Stomach smooth muscle (tissue), 2 donors: ENCODE results near the gene MSRB3.

Experiments used
- H3K27ac ChIP-seq: one replicate; pipeline ENCODE4 v1.7.0; 2013; ENCODE audit warnings: mild to moderate bottlenecking, low read length, inconsistent platforms
- H3K27me3 ChIP-seq, 2 donors: one replicate each; pipeline ENCODE4 v1.7.0; 2013; ENCODE audit warnings: low read length in 2 of 2; ENCODE audit not compliant: insufficient read depth in 2 of 2, control insufficient read depth in 1 of 2
- H3K36me3 ChIP-seq, 2 donors: one replicate each; pipeline ENCODE4 v1.7.0; 2013; ENCODE audit warnings: low read length in 2 of 2; ENCODE audit not compliant: control insufficient read depth in 2 of 2, insufficient read depth in 2 of 2
- H3K4me1 ChIP-seq: one replicate; pipeline ENCODE4 v1.7.0; 2013; ENCODE audit warnings: low read length; ENCODE audit not compliant: control insufficient read depth, insufficient read depth
- H3K4me3 ChIP-seq, 2 donors: one replicate each; pipeline ENCODE4 v1.7.0; 2013; ENCODE audit warnings: low read length in 2 of 2
- H3K9ac ChIP-seq, 2 donors: one replicate each; pipeline ENCODE4 v1.7.0; 2013; ENCODE audit warnings: low read length in 2 of 2, mild to moderate bottlenecking in 1 of 2
- H3K9me3 ChIP-seq, 2 donors: one replicate each; pipeline ENCODE4 v1.7.0; 2013; ENCODE audit warnings: low read length in 2 of 2; ENCODE audit not compliant: control insufficient read depth in 2 of 2
- donor health status: healthy.
- donor health status: Pancreatic carcinoma.

MSRB3 gene

DNA sequence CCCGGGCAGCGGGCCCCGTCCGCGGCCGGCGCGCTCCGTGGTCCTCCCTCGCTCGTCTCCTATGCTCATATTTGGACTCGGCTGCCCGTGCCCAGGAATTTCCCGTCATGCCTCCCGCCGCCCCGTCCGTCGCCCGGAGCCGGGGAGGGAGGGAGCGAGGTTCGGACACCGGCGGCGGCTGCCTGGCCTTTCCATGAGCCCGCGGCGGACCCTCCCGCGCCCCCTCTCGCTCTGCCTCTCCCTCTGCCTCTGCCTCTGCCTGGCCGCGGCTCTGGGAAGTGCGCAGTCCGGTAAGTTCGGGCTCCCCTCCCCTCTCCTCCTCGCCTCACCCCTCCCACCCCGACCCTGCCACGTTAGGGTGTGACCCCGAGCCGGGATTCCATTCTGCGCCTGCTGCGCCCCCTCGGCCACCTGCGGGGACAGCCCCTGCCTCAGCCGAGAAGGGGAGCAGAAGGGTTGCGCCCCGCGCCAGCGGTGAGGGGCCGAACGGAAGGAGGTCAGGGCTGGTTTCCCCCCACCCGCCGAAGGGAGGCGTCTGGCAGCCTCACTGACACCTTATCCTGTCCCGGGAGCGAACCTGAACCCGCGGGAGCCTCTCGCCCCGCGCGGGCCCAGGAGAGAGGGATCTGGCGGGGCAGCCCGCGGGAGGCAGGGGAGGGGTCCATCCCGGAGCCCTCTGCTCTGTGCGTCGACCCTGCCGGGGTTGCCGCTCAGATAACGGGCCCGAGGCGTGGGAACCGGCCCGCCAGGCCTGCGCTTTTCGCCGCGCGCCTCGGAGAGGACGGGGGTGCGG lies at the start of gene MSRB3:
Gene MSRB3, plus strand, starts transcription at position 108 of the 793 bp plus-strand sequence. CDS start 29,897 bp downstream, outside the sequence.
- H3K4me3 ChIP-seq = peak within 1 kb of the TSS; percentile 87 to 92
- no peaks in the 10 kb centered on the region for H3K9me3 ChIP-seq
- H3K9ac ChIP-seq = peak within 1 kb of the TSS; percentile 96 to 97
- H3K27ac ChIP-seq = peak within 1 kb of the TSS; percentile 97
- peaks cover 10% of the 10 kb centered on the region for H3K4me1 ChIP-seq
- no peaks in the 10 kb centered on the region for H3K27me3 ChIP-seq
- H3K36me3 ChIP-seq = no peaks in the 10 kb centered on the region

DNA sequence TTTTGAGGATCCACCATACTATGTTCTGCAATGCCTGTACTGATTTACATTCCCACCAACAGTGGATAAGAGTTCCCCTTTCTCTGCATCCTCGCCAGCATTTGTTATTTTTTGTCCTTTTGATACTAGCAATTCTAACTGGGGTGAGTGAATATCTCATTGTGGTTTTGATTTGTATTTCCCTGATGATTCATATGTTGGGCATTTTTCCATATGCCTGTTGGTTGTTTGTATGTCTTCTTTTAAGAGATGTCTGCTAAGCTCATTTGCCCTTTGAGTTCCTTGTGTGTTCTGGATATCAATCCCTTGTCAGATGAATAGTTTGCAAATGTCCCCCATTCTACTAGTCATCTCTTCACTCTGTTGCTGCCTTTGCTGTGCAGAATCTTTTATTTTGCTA lies 49.0 kb upstream of the MSRB3 start:
- Histone ChIP-seq H3K4me1 (no peaks in the 10 kb centered on the region), H3K9ac (no peak overlapping the region), H3K36me3 (peaks cover 0 to 4% of the 10 kb centered on the region in 2 donors), H3K27ac (no peak overlapping the region), H3K27me3 (no peaks in the 10 kb centered on the region), H3K4me3 (no peak overlapping the region), H3K9me3 (no peaks in the 10 kb centered on the region)

DNA sequence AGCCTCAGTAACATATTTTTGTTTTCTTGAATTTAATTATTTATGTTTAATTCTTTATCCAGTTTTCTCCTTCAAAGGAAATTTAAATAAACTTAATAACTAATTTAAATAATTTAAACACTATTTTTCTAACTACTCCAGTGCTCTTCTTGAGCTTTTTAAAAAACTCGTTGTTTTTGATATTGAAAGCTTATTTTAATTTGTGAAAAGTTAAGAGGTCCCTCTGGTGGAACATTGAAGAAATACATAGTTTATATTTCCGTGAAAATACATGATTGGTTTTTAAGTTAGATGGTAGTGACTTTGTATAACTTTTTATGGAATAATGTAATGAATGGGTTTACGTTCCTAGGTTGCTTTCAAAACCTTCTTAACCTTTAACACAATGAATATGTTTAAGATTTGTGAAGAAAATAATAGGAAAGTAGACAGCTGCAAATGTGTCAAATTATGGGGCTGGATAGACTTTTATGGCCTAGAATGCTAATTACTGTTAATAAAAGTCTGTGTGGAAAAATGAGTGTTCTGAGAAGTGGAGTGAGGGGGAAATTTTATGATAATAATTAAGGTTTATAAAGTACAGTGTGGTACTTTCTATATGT lies 45.9 kb upstream of the MSRB3 start:
- no peak overlapping the region for H3K4me3 ChIP-seq
- H3K4me1 ChIP-seq = no peaks in the 10 kb centered on the region

DNA sequence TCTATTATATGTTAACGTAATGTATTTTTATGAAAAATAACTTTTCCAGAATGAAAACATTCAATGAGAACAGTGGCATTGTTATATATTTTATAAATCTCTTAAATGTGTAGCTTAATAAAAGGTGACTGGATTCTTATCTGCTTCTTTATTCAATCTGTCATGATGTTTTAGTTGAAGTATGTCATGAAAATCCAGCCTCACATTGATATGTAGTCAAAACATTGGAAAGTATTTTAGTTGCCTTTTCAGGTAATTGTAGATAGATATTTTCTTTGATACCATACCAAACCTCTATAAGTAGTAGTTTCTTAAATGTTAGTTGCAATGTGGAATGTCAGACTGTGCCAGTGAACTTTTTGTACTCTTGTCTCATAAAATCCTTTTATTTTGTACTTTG lies 41.3 kb upstream of the MSRB3 start:
- no peak overlapping the region for H3K9ac ChIP-seq
- H3K27ac ChIP-seq = no peak overlapping the region
- no peaks in the 10 kb centered on the region for H3K4me1 ChIP-seq
- no peaks in the 10 kb centered on the region for H3K9me3 ChIP-seq
- H3K27me3 ChIP-seq = no peaks in the 10 kb centered on the region
- peaks cover 4 to 11% of the 10 kb centered on the region in 2 donors for H3K36me3 ChIP-seq
- H3K4me3 ChIP-seq = no peak overlapping the region

More for the DNA sequence above, 45.9 kb upstream of the MSRB3 start:
- Histone ChIP-seq H3K27ac (no peak overlapping the region), H3K9ac (no peak overlapping the region), H3K9me3 (no peaks in the 10 kb centered on the region), H3K27me3 (no peaks in the 10 kb centered on the region), H3K36me3 (peaks cover 0 to 4% of the 10 kb centered on the region in 2 donors)

DNA sequence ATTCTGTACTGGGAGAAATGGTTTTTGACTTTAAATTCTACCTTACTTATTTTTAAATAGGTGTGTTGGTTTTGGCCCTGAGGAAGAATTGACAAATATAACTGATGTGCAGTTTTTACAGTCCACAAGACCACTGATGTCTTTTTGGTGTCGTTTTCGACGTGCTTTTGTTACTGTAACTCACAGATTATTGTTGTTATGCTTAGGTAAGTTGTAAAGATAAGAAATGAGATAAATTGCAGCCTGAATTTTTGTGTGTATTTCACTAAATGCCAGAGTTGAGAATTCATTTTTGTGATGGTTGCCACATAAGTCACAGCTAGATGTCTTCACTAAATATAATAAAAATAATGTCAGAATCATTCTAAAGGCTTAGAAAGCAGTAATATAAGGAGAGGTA lies 39.9 kb upstream of the MSRB3 start:
- Histone ChIP-seq H3K36me3 (peaks cover 10 to 17% of the 10 kb centered on the region in 2 donors), H3K4me3 (no peak overlapping the region), H3K9me3 (no peaks in the 10 kb centered on the region), H3K27ac (no peak overlapping the region), H3K27me3 (no peaks in the 10 kb centered on the region), H3K4me1 (no peaks in the 10 kb centered on the region), H3K9ac (no peak overlapping the region)

GRCh38 chr12:65248656-65249633 lies 29.5 kb upstream of the MSRB3 start:
- Histone ChIP-seq H3K27me3 (no peaks in the 10 kb centered on the region), H3K9ac (no peak overlapping the region), H3K27ac (no peak overlapping the region), H3K4me3 (no peak overlapping the region), H3K9me3 (no peaks in the 10 kb centered on the region), H3K4me1 (no peaks in the 10 kb centered on the region), H3K36me3 (peaks cover 3 to 9% of the 10 kb centered on the region in 2 donors)

GRCh38 chr12:65252515-65252914 lies 26.0 kb upstream of the MSRB3 start:
- Histone ChIP-seq H3K9ac (no peak overlapping the region), H3K4me3 (no peak overlapping the region), H3K9me3 (no peaks in the 10 kb centered on the region), H3K27ac (no peak overlapping the region), H3K27me3 (no peaks in the 10 kb centered on the region), H3K36me3 (peaks cover 0 to 3% of the 10 kb centered on the region in 2 donors), H3K4me1 (no peaks in the 10 kb centered on the region)

- Histone ChIP-seq H3K36me3 (no peaks in the 10 kb centered on the region), H3K4me3 (no peak overlapping the region), H3K4me1 (no peaks in the 10 kb centered on the region), H3K27ac (no peak overlapping the region), H3K9ac (no peak overlapping the region), H3K9me3 (no peaks in the 10 kb centered on the region), H3K27me3 (no peaks in the 10 kb centered on the region)
Measured at GRCh38 chr12:65257986-65258385, 20.5 kb upstream of the MSRB3 start.

DNA sequence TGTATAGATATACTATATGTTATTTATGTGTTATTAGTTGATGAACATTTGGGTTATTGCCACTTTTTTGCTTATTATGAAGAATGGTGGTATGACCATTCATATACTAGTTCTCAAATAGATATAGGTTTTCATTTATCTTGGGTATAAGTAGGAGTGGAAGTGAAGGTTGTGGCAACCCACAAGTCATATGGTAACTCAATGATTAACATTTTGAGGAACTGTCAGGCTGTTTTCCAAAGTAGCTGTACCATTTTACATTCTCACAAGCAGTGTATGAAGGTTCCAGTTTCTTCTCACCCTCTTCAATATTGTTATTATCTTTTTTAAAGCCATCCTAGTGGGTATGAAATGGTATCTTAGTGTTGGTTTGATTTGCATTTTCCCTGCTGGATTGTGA lies 19.0 kb upstream of the MSRB3 start:
- H3K27me3 ChIP-seq = no peaks in the 10 kb centered on the region
- no peak overlapping the region for H3K4me3 ChIP-seq
- no peaks in the 10 kb centered on the region for H3K9me3 ChIP-seq
- no peaks in the 10 kb centered on the region for H3K36me3 ChIP-seq
- no peaks in the 10 kb centered on the region for H3K4me1 ChIP-seq
- no peak overlapping the region for H3K27ac ChIP-seq
- H3K9ac ChIP-seq = no peak overlapping the region

DNA sequence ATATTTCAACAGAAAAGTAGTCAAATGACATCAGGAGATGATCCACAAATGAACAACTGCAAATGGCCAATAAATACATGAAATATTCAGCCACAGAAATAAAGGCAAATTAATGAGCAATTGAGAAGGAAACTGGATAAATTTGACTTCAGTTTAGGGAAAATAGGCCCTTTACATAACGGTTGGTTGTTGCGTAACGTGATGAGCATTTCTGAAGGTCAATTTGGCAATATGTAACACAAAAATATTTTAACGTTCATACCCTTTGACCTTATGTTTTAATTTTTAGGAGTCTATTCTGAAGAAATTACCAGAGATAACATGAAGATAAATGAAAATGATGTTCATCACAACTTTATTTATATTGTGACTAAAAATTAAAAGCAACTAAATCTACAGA lies 14.7 kb upstream of the MSRB3 start:
- Histone ChIP-seq H3K27ac (no peak overlapping the region), H3K9me3 (no peaks in the 10 kb centered on the region), H3K9ac (no peak overlapping the region), H3K36me3 (no peaks in the 10 kb centered on the region), H3K4me3 (no peak overlapping the region), H3K27me3 (no peaks in the 10 kb centered on the region), H3K4me1 (no peaks in the 10 kb centered on the region)
